Gastrocnemius medialis (tissue), 4 donors: ENCODE results near the gene NCR3LG1. TPM values are rescaled to one million over a fixed set of nuclear protein-coding genes. Genes with fewer than 3 reads are reported as not detected.
A peak's percentile ranks its signal among the peaks of the same experiment; 100 is the strongest.

Experiments
- ATAC-seq, 2 donors: fragments of 150-250 bp; one replicate each; pipeline ENCODE4 v1.9.1; 2016
- DNase-seq, 2 donors: peaks; one replicate each; pipeline ENCODE4 v3.0.0-alpha.2; 2019
- H3K27ac ChIP-seq, 4 donors: fragments of 200-600 bp; sonication (generic); 1 replicate in 1 of 4; 2 replicates in 3 of 4; pipeline ENCODE4 v1.5.1; 2016 to 2018; ENCODE audit warnings: mild to moderate bottlenecking in 2 of 4, moderate library complexity in 1 of 4
- H3K27me3 ChIP-seq, 3 donors: fragments of 200-600 bp; sonication (generic) in 2 of 3; 1 replicate in 1 of 3; 2 replicates in 2 of 3; pipeline versions ENCODE4 v1.5.1 to v1.6.0; 2016 to 2019; ENCODE audit warnings: mild to moderate bottlenecking in 1 of 3, moderate library complexity in 1 of 3
- H3K36me3 ChIP-seq, 2 donors: fragments of 200-600 bp; sonication (generic) in 1 of 2; one replicate each; pipeline ENCODE4 v1.5.1; 2017 to 2018
- H3K4me1 ChIP-seq, 2 donors: fragments of 200-600 bp; sonication (generic) in 1 of 2; one replicate each; pipeline ENCODE4 v1.5.1; 2016 to 2017; ENCODE audit warnings: mild to moderate bottlenecking in 2 of 2
- H3K4me3 ChIP-seq, 4 donors: fragments of 200-600 bp; sonication (generic) in 3 of 4; 1 replicate in 1 of 4; 2 replicates in 3 of 4; pipeline ENCODE4 v1.5.1; 2016 to 2019; ENCODE audit warnings: mild to moderate bottlenecking in 2 of 4
- H3K9me3 ChIP-seq, 3 donors: fragments of 200-600 bp; sonication (generic) in 2 of 3; 1 replicate in 1 of 3; 2 replicates in 2 of 3; pipeline ENCODE4 v1.5.1; 2016 to 2019
- CTCF ChIP-seq, 5 experiments: fragments of 450-650 bp in 3 of 5; fragments of 200-600 bp in 2 of 5; sonication (generic) in 2 of 5; IDR thresholded peaks in 4 of 5; conservative IDR thresholded peaks in 1 of 5; 1 replicate in 4 of 5; 2 replicates in 1 of 5; pipeline ENCODE4 v1.5.1; 2016 to 2019; ENCODE audit warnings: antibody characterized with exemption in 5 of 5, mild to moderate bottlenecking in 3 of 5, moderate library complexity in 3 of 5
- POLR2A ChIP-seq, 2 donors: fragments of 450-650 bp; IDR thresholded peaks; one replicate each; pipeline ENCODE4 v1.6.1; 2017; ENCODE audit warnings: antibody characterized with exemption in 2 of 2, mild to moderate bottlenecking in 2 of 2, moderate library complexity in 2 of 2
- in situ Hi-C, 4 donors: fragments of 200-750 bp; cut with MboI; loops; one replicate each; pipeline versions ENCODE4 v1.15.0 to v1.8.0; 2017; ENCODE audit warnings: low sequenced_read_pairs in 4 of 4
- intact Hi-C: fragments of 100-400 bp; cut with DNase I; formaldehyde crosslinking; loops from one replicate; pipeline ENCODE4 v1.15.1; 2023; ENCODE audit warnings: low total_unique reads
- total RNA-seq, 4 donors: library from RNA; depleted of rRNA; stranded (reverse); fragments of >200 nt; gene quantifications; one replicate each; pipeline versions ENCODE4 v1.1.0 to v1.2.3, GENCODE V29; 2016

The NCR3LG1 gene
- total RNA-seq, 4 donors from 2014 or later = 0.07 to 0.95 (median 0.38) TPM

DNA sequence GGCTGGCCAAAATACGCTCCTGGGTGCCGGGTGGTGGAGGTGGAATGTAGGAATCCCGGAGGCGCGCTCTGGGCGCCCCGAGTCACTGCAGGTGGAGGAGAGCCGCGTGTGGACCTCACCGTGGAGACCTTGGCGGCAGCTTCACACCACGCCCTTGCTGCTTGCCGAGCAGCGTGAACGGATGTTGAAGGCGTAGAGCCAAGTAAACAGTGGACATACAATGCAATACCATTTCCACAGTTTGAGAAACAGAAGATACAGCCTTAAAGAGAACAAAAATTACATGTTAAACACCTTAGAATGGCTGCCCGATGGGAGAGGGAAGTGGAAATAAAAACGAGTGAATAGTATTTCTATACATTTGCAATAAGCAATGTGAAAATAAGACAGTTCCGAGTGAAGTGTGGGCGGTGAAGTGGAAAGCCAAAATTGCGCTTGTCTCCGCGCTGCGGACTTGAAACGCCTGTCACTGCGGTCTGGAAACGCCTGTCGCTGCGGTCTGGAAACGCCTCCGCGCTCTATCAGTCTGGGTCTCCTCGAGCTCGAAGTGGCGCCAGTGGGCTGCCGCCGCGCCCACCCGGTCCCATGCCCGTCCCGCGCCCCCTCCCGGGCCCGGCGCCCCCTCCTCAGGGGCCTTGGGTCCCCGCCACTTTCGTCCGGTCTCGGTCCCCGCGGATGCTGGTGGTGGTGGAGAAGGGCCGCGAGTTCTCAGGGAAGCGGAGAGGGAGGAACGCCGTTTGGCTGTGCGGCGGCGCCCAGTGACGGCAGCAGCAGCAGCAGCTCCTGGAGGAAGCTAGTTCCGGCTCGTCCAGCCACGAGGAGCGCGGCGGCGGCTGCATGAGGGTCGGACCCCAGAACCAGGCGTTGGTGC, 1.6 kb downstream of the NCR3LG1 start:
- intact Hi-C loops = loop anchor here (2.0 to 10.0 kb wide), 3 partner anchors 76 to 276 kb away; partner anchors contain the start of genes NUCB2, PIK3C2A and RPS13

DNA sequence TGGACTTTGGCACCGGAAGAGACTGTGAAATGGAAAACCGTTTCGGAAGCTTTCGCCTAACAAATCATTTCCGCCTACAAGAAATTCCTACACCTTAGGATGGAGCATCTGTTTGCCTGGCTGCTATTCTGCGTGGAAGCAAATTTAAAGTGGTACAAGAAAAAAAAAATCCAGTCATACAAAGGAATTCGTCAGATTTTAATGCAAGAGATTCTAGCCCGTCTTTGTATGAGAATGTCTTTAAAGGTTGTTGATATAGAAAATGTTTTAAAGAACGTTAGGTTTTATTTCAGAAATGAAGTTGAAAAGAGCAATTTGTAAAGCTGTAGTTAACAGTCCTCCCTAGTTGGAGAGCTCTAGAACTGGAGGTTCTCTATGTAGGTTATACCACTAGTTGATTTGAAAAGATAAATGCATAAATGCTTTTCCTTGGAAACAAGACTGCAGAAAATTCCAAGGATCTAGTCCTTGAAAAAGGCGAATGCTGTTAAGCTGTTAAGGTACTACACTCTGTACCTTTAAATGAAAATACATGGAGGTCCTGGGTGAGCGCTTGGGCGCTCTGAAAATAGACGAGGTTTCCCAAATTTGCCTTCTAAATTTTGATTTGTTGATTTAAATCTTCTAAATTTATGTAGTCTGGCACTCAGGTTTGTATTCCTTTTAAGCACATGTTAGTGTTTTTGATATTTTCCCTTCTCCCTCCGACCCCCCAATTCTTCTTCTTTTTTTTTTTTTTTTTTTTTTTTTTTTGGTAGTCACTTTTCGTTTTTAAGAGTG, 2.4 kb downstream of the NCR3LG1 start:
- Histone ChIP-seq H3K27me3 (peaks cover 16 to 27% (median 25%) of the 10 kb centered on the region in 3 donors), H3K4me1 (peaks cover 17 to 24% of the 10 kb centered on the region in 2 donors), H3K36me3 (no peaks in the 10 kb centered on the region), H3K4me3 (peak overlapping the region; percentile 52 to 65 (median 60)), H3K27ac (peak overlapping the region; percentile 39 to 68 (median 50)), H3K9me3 (no peaks in the 10 kb centered on the region)
- DNase-seq (no peak), ATAC-seq (peak in 1 of 2 donors; percentile 3)
- intact Hi-C loops (loop anchor here (1.0 to 10.0 kb wide), 5 partner anchors 30 to 277 kb away; partner anchors contain the start of genes NUCB2, PIK3C2A and RPS13), in situ Hi-C loops (no loop called here)
- no peak for TF ChIP-seq POLR2A (IDR thresholded peaks at IDR 0.05)
- TF ChIP-seq CTCF (IDR thresholded peaks at IDR 0.05 in 4 of 5, conservative IDR thresholded peaks at IDR 0.05 in 1 of 5) = no peak

More for the DNA sequence above, 1.6 kb downstream of the NCR3LG1 start:
- in situ Hi-C loops = no loop called here
- no peak for TF ChIP-seq CTCF (IDR thresholded peaks at IDR 0.05 in 4 of 5, conservative IDR thresholded peaks at IDR 0.05 in 1 of 5)
- no peak for TF ChIP-seq POLR2A (IDR thresholded peaks at IDR 0.05)
- H3K4me1 ChIP-seq = peaks cover 17 to 24% of the 10 kb centered on the region in 2 donors
- no peaks in the 10 kb centered on the region for H3K9me3 ChIP-seq
- H3K27me3 ChIP-seq = peaks cover 16 to 27% (median 25%) of the 10 kb centered on the region in 3 donors
- DNase-seq (peak in 1 of 2 donors; percentile 36), ATAC-seq (peak; percentile 34 to 60)
- H3K36me3 ChIP-seq = no peaks in the 10 kb centered on the region
- H3K27ac ChIP-seq = peak overlapping the region; percentile 39 to 68 (median 50)
- peak overlapping the region; percentile 52 to 65 (median 60) for H3K4me3 ChIP-seq

GRCh38 chr11:17354601-17354991, 3.0 kb downstream of the NCR3LG1 start:
- Histone ChIP-seq H3K36me3 (no peaks in the 10 kb centered on the region), H3K27ac (no peak overlapping the region), H3K4me3 (no peak overlapping the region), H3K9me3 (no peaks in the 10 kb centered on the region), H3K4me1 (peaks cover 17 to 24% of the 10 kb centered on the region in 2 donors), H3K27me3 (peaks cover 16 to 27% (median 25%) of the 10 kb centered on the region in 3 donors)
- DNase-seq (peak; percentile 32 to 54), ATAC-seq (peak; percentile 62 to 66)
- intact Hi-C loops (loop anchor here (1.0 to 10.0 kb wide), 4 partner anchors 30 to 277 kb away; partner anchors contain the start of genes PIK3C2A and RPS13), in situ Hi-C loops (no loop called here)
- TF ChIP-seq CTCF (IDR thresholded peaks at IDR 0.05 in 4 of 5, conservative IDR thresholded peaks at IDR 0.05 in 1 of 5) = peak; percentile 41 to 72 (median 56)
- TF ChIP-seq POLR2A (IDR thresholded peaks at IDR 0.05) = no peak

DNA sequence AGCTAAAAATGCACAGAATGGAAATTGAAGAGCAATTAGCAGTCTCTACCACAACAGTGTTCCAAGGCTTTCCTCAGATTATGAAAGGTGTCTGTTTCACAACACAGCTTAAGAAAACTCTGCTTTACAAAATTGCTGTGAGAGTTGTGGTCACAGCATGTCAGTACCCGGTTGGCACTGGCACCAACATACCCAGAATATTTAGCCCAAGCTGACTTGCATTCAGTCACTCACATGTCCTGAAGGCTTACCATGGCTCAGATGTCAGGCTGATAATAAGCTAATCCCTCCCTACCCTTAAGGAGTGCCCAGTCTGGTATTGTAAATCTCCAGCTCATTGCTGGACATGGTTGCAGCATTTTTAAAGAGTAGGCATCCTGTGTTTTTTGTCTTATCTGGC, 14.9 kb downstream of the NCR3LG1 start:
- Histone ChIP-seq H3K36me3 (peaks cover 0 to 33% of the 10 kb centered on the region in 2 donors), H3K4me1 (peaks cover 0 to 9% of the 10 kb centered on the region in 2 donors), H3K9me3 (peaks cover 0 to 9% (median 0%) of the 10 kb centered on the region in 3 donors), H3K4me3 (no peak overlapping the region), H3K27ac (no peak overlapping the region), H3K27me3 (no peaks in the 10 kb centered on the region)
- intact Hi-C loops (no loop called here), in situ Hi-C loops (no loop called here)
- TF ChIP-seq CTCF (IDR thresholded peaks at IDR 0.05 in 4 of 5, conservative IDR thresholded peaks at IDR 0.05 in 1 of 5) (no peak), POLR2A (IDR thresholded peaks at IDR 0.05) (no peak)
- no peak for DNase-seq
- ATAC-seq = peak; percentile 28 to 36
